GM21737 (cell line): Measurements from ENCODE around the gene KCNMB2.
"Not testable (repeated sequence)": the region's sequence is repeated elsewhere in the genome, so short reads cannot be mapped to it uniquely, and the experiment has no call there.

Source experiments
- ATAC-seq: cut with Tn5 transposase; IDR thresholded peaks from one replicate; pipeline ENCODE4 v1.9.1; 2021; ENCODE audit warnings: mild to moderate bottlenecking, moderate library complexity; ENCODE audit not compliant: unreplicated experiment

KCNMB2 gene

GRCh38 chr3:178518660-178519396 lies 17.4 kb upstream of the KCNMB2 start:
- ATAC-seq = peak; percentile 81

- ATAC-seq = no peak
Observed at GRCh38 chr3:178519701-178520100, 16.5 kb upstream of the KCNMB2 start.

- ATAC-seq = no peak
Observed at GRCh38 chr3:178520451-178520850, 15.8 kb upstream of the KCNMB2 start.

- ATAC-seq = no peak
Observed at GRCh38 chr3:178522200-178523052, 13.8 kb upstream of the KCNMB2 start.

GRCh38 chr3:178525251-178525650 lies 11.0 kb upstream of the KCNMB2 start:
- no peak for ATAC-seq

- ATAC-seq = no peak
Observed at GRCh38 chr3:178526291-178526690, 9.9 kb upstream of the KCNMB2 start.

- no peak for ATAC-seq
Observed at GRCh38 chr3:178527981-178528380, 8.3 kb upstream of the KCNMB2 start.

- no peak for ATAC-seq
Observed at GRCh38 chr3:178529606-178530225, 6.5 kb upstream of the KCNMB2 start.

- ATAC-seq = no peak
Observed at GRCh38 chr3:178532476-178532875, 3.8 kb upstream of the KCNMB2 start.

- no peak for ATAC-seq
Observed at GRCh38 chr3:178537122-178537705, 978 bp downstream of the KCNMB2 start.

- ATAC-seq = no peak
Observed at GRCh38 chr3:178538056-178538455, 1.8 kb downstream of the KCNMB2 start.

GRCh38 chr3:178540184-178540583 lies 3.9 kb downstream of the KCNMB2 start:
- ATAC-seq = no peak

GRCh38 chr3:178545337-178545736 lies 9.1 kb downstream of the KCNMB2 start:
- ATAC-seq = no peak

- ATAC-seq = no peak
Observed at GRCh38 chr3:178546079-178546478, 9.8 kb downstream of the KCNMB2 start.

GRCh38 chr3:178549426-178549825 lies 13.2 kb downstream of the KCNMB2 start:
- ATAC-seq = not testable (repeated sequence)

- no peak for ATAC-seq
Observed at GRCh38 chr3:178551916-178552321, 15.7 kb downstream of the KCNMB2 start.

GRCh38 chr3:178558637-178559036 lies 22.4 kb downstream of the KCNMB2 start:
- ATAC-seq = no peak

GRCh38 chr3:178560759-178561158 lies 24.5 kb downstream of the KCNMB2 start:
- ATAC-seq = no peak

- ATAC-seq = no peak
Observed at GRCh38 chr3:178561239-178561638, 25.0 kb downstream of the KCNMB2 start.

GRCh38 chr3:178562143-178562946 lies 26.1 kb downstream of the KCNMB2 start:
- no peak for ATAC-seq

GRCh38 chr3:178562947-178563232 lies 26.7 kb downstream of the KCNMB2 start:
- ATAC-seq = no peak
